DOHH2 (cell line): ENCODE results near the gene CLPX.

Source experiments
- EZH2phosphoT487 ChIP-seq: fragments of 200-600 bp; sonication (generic); IDR thresholded peaks from 2 replicates; pipeline ENCODE4 v1.6.1; 2017; ENCODE audit warnings: borderline replicate concordance, mild to moderate bottlenecking, antibody characterized with exemption, low read length, moderate library complexity, mixed read lengths
- TF ChIP-seq, protein P1 (sequence below): fragments of 200-600 bp; sonication (generic); IDR thresholded peaks from one replicate; pipeline ENCODE4 v1.5.1; 2014; ENCODE audit warnings: antibody characterized with exemption, mild to moderate bottlenecking, low read depth, low read length; ENCODE audit not compliant: poor library complexity, severe bottlenecking

- TF ChIP-seq, protein P1, sequence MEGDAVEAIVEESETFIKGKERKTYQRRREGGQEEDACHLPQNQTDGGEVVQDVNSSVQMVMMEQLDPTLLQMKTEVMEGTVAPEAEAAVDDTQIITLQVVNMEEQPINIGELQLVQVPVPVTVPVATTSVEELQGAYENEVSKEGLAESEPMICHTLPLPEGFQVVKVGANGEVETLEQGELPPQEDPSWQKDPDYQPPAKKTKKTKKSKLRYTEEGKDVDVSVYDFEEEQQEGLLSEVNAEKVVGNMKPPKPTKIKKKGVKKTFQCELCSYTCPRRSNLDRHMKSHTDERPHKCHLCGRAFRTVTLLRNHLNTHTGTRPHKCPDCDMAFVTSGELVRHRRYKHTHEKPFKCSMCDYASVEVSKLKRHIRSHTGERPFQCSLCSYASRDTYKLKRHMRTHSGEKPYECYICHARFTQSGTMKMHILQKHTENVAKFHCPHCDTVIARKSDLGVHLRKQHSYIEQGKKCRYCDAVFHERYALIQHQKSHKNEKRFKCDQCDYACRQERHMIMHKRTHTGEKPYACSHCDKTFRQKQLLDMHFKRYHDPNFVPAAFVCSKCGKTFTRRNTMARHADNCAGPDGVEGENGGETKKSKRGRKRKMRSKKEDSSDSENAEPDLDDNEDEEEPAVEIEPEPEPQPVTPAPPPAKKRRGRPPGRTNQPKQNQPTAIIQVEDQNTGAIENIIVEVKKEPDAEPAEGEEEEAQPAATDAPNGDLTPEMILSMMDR, result no peak
- no peak for TF ChIP-seq EZH2phosphoT487
Measured at GRCh38 chr15:65154720-65155119, 30.4 kb downstream of the CLPX start.
